ENCODE results near the gene PDHB. TPM values are rescaled to one million over a fixed set of nuclear protein-coding genes. Genes with fewer than 3 reads are reported as not detected.

PDHB gene
- polyA plus RNA-seq, 1 donor (not counting 4 experiments of a cell fraction or from before 2014, with no cell fraction given): 78.9 TPM

DNA sequence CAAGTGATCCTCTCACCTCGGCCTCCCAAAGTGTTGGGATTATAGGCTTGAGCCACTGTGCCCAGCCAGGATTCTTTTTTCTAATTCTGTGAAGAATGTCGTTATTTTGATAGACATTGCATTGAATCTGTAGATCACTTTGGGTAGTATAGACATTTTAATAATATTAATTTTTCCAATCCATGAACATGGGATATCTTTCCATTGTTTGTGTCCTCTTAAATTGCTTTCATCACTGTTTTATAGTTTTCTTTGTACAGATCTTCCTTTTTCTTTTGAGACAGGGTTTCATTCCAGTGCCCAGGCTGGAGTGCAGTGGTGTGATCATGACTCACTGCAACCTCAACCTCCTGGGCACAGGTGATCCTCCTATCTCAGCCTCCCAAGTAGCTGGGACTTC is 46.7 kb upstream of the PDHB start:
- H3K27ac ChIP-seq (ENCODE audit: control insufficient read depth, insufficient read depth, low read length): no peak overlapping the region
- TF ChIP-seq, protein P1, sequence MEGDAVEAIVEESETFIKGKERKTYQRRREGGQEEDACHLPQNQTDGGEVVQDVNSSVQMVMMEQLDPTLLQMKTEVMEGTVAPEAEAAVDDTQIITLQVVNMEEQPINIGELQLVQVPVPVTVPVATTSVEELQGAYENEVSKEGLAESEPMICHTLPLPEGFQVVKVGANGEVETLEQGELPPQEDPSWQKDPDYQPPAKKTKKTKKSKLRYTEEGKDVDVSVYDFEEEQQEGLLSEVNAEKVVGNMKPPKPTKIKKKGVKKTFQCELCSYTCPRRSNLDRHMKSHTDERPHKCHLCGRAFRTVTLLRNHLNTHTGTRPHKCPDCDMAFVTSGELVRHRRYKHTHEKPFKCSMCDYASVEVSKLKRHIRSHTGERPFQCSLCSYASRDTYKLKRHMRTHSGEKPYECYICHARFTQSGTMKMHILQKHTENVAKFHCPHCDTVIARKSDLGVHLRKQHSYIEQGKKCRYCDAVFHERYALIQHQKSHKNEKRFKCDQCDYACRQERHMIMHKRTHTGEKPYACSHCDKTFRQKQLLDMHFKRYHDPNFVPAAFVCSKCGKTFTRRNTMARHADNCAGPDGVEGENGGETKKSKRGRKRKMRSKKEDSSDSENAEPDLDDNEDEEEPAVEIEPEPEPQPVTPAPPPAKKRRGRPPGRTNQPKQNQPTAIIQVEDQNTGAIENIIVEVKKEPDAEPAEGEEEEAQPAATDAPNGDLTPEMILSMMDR (optimal IDR thresholded peaks at IDR 0.05 in 1 of 3, IDR thresholded peaks at IDR 0.05 in 1 of 3, conservative IDR thresholded peaks at IDR 0.05 in 1 of 3; ENCODE audit: extremely low read depth in 1 of 3, insufficient read depth in 2 of 3, low read length in 3 of 3): no peak
- no peak for TF ChIP-seq EZH2 (IDR thresholded peaks at IDR 0.05; ENCODE audit: low read length)
- peaks cover 10% of the 10 kb centered on the region for H3K27me3 ChIP-seq (ENCODE audit: control insufficient read depth, extremely low read depth, insufficient read depth, low read length)
- DNase-seq (ENCODE audit: low read depth, low spot score): no peak
- H3K9me3 ChIP-seq (ENCODE audit: control insufficient read depth, low read depth, low read length): no peaks in the 10 kb centered on the region
- H3K9ac ChIP-seq (ENCODE audit: control insufficient read depth, extremely low read depth, insufficient read depth, low read length): no peak overlapping the region
- H3K4me3 ChIP-seq (ENCODE audit: control insufficient read depth in 2 of 3, extremely low read depth in 1 of 3, insufficient read depth in 2 of 3, low read depth in 1 of 3, low read length in 3 of 3): no peak overlapping the region
- H4K20me1 ChIP-seq (ENCODE audit: control insufficient read depth, extremely low read depth, insufficient read depth, low read length): no peaks in the 10 kb centered on the region
- H3K4me2 ChIP-seq (ENCODE audit: control insufficient read depth, extremely low read depth, insufficient read depth, low read depth, low read length): no peak overlapping the region
- no peaks in the 10 kb centered on the region for H3K4me1 ChIP-seq (ENCODE audit: control insufficient read depth, extremely low read depth, insufficient read depth, low read length)
- no peak for FAIRE-seq
- dilution Hi-C loops (cut with MboI; ENCODE audit: extremely low pct_ligation_motif_present, low sequenced_read_pairs): no loop called here
- H2AFZ ChIP-seq (ENCODE audit: control insufficient read depth, low read length): no peak overlapping the region
- H3K36me3 ChIP-seq (ENCODE audit: control insufficient read depth in 2 of 2, extremely low read depth in 1 of 2, insufficient read depth in 2 of 2, low read length in 2 of 2): no peaks in the 10 kb centered on the region
- no peaks in the 10 kb centered on the region for H3K9me1 ChIP-seq (ENCODE audit: control insufficient read depth, extremely low read depth, insufficient read depth, low read length)
- H3K79me2 ChIP-seq (ENCODE audit: control insufficient read depth, insufficient read depth, low read length): no peaks in the 10 kb centered on the region

DNA sequence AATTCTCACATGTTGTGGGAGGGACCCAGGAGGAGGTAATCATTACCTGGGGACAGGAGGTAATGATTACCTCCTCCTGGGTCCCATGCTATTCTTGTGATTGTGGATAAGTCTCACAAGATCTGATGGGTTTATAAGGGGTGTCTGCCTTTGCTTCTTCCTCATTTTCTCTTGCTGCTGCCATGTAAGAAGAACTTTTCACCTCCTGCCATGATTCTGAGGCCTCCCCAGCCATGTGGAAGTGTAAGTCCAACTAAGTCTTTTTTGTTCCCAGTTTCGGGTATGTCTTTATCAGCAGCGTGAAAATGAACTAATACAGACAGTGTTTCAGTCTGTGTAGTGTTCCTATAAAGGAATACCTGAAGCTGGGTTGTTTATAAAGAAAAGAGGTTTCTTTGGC is 45.1 kb upstream of the PDHB start:
- H3K79me2 ChIP-seq (ENCODE audit: control insufficient read depth, insufficient read depth, low read length): no peaks in the 10 kb centered on the region
- no peaks in the 10 kb centered on the region for H3K9me1 ChIP-seq (ENCODE audit: control insufficient read depth, extremely low read depth, insufficient read depth, low read length)
- TF ChIP-seq EZH2 (IDR thresholded peaks at IDR 0.05; ENCODE audit: low read length): no peak
- TF ChIP-seq, protein P1 (optimal IDR thresholded peaks at IDR 0.05 in 1 of 3, IDR thresholded peaks at IDR 0.05 in 1 of 3, conservative IDR thresholded peaks at IDR 0.05 in 1 of 3; ENCODE audit: extremely low read depth in 1 of 3, insufficient read depth in 2 of 3, low read length in 3 of 3): no peak
- no peak overlapping the region for H3K4me3 ChIP-seq (ENCODE audit: control insufficient read depth in 2 of 3, extremely low read depth in 1 of 3, insufficient read depth in 2 of 3, low read depth in 1 of 3, low read length in 3 of 3)
- dilution Hi-C loops (cut with MboI; ENCODE audit: extremely low pct_ligation_motif_present, low sequenced_read_pairs): no loop called here
- no peaks in the 10 kb centered on the region for H3K4me1 ChIP-seq (ENCODE audit: control insufficient read depth, extremely low read depth, insufficient read depth, low read length)
- no peak overlapping the region for H3K9ac ChIP-seq (ENCODE audit: control insufficient read depth, extremely low read depth, insufficient read depth, low read length)
- FAIRE-seq (no peak), DNase-seq (ENCODE audit: low read depth, low spot score) (no peak)
- no peaks in the 10 kb centered on the region for H4K20me1 ChIP-seq (ENCODE audit: control insufficient read depth, extremely low read depth, insufficient read depth, low read length)
- H3K4me2 ChIP-seq (ENCODE audit: control insufficient read depth, extremely low read depth, insufficient read depth, low read depth, low read length): no peak overlapping the region
- no peak overlapping the region for H2AFZ ChIP-seq (ENCODE audit: control insufficient read depth, low read length)
- H3K27me3 ChIP-seq (ENCODE audit: control insufficient read depth, extremely low read depth, insufficient read depth, low read length): no peaks in the 10 kb centered on the region
- H3K9me3 ChIP-seq (ENCODE audit: control insufficient read depth, low read depth, low read length): no peaks in the 10 kb centered on the region
- no peaks in the 10 kb centered on the region for H3K36me3 ChIP-seq (ENCODE audit: control insufficient read depth in 2 of 2, extremely low read depth in 1 of 2, insufficient read depth in 2 of 2, low read length in 2 of 2)
- no peak overlapping the region for H3K27ac ChIP-seq (ENCODE audit: control insufficient read depth, insufficient read depth, low read length)

Measured in keratinocyte (primary cell).